Testis (tissue), 3 donors: Measurements from ENCODE around the gene CFAP107. TPM values are rescaled to one million over a fixed set of nuclear protein-coding genes. Genes with fewer than 3 reads are reported as not detected.

Source experiments
- DNase-seq: peaks from one replicate; pipeline ENCODE4 v3.0.0-alpha.2; 2019
- H3K27ac ChIP-seq, 2 donors: fragments of 200-600 bp; sonication (generic); one replicate each; pipeline ENCODE4 v1.5.1; 2019
- H3K27me3 ChIP-seq: fragments of 200-600 bp; sonication (generic); one replicate; pipeline ENCODE4 v1.5.1; 2019
- H3K36me3 ChIP-seq: fragments of 200-600 bp; sonication (generic); one replicate; pipeline ENCODE4 v1.5.1; 2017; ENCODE audit warnings: low read depth; ENCODE audit errors: missing control alignments
- H3K4me1 ChIP-seq: fragments of 200-600 bp; sonication (generic); one replicate; pipeline ENCODE4 v1.5.1; 2019
- H3K4me3 ChIP-seq, 2 donors: fragments of 200-600 bp; sonication (generic); one replicate each; pipeline ENCODE4 v1.5.1; 2017 to 2019
- H3K9me3 ChIP-seq: fragments of 200-600 bp; sonication (generic); one replicate; pipeline ENCODE4 v1.5.1; 2017
- POLR2A ChIP-seq: fragments of 450-650 bp; IDR thresholded peaks from one replicate; pipeline ENCODE4 v1.6.1; 2017; ENCODE audit warnings: antibody characterized with exemption, mild to moderate bottlenecking, moderate library complexity
- WGBS, 2 donors: methylation state at CpG; one replicate each; pipeline ENCODE4 v1.1.5; 2018; 5-methylcytosine and 5-hydroxymethylcytosine counted together
- intact Hi-C: fragments of 100-400 bp; cut with DNase I; formaldehyde crosslinking; loops from one replicate; pipeline ENCODE4 v1.15.1; 2023; ENCODE audit warnings: low total_unique reads
- polyA plus RNA-seq: library from polyadenylated mRNA; stranded (reverse); fragments of 350-450 nt; fragmentation: Illumina TruSeq; extraction: RNeasy Lipid Tissue Mini Kit (QIAGEN cat#74804); gene quantifications from one replicate; pipeline ENCODE4 v1.2.3, GENCODE V29; 2014; ENCODE audit warnings: low read depth, low replicate concordance; ENCODE audit not compliant: insufficient read depth
- total RNA-seq, 2 donors: library from RNA; depleted of rRNA; stranded (reverse); fragments of >200 nt; gene quantifications; one replicate each; pipeline ENCODE4 v1.2.3, GENCODE V29; 2016
- TF ChIP-seq, protein P1 (sequence below), 3 experiments: fragments of 450-650 bp in 2 of 3; fragments of 200-600 bp in 1 of 3; sonication (generic) in 1 of 3; IDR thresholded peaks; one replicate each; pipeline ENCODE4 v1.5.1; 2016 to 2019; ENCODE audit warnings: antibody characterized with exemption in 3 of 3, mild to moderate bottlenecking in 2 of 3, moderate library complexity in 1 of 3

CFAP107 gene
- total and polyA plus RNA-seq, 3 donors from 2014 or later: 8.1 to 87.9 (median 13.4) TPM

DNA sequence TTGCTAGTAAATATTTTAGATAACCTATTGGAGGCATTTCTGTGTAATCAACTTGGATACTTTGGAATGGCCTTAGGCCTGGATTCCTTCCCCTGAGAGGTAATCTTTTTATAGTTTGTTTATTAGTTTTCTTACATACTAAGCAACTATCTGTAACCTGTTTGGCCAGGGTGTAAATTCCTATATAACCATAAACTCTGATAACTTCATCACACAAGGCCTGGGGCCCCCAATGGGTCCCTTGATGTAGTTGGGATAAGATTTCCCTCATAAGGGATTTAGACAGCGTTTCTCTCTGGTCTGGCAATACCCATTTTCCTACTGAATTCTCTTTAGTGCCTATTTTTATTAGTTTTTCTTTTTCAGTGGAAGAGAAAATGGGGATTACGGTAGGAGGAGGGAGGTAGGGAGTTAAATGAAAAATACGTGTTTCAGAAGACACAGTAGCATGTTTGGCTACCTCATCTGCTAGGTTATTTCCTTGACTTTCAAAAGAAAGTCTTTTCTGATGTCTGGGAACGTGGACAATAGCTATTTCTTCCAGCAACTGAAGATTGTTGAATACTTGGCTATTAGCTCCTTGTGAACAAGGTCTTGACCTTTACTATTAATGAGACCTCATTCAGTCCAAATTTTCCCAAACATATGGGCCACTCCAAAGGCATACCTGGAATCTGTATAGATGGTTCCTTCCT is 37.5 kb upstream of the CFAP107 start:
- Histone ChIP-seq H3K9me3 (no peaks in the 10 kb centered on the region), H3K36me3 (no peaks in the 10 kb centered on the region), H3K4me1 (no peaks in the 10 kb centered on the region), H3K27me3 (no peaks in the 10 kb centered on the region), H3K4me3 (no peak overlapping the region), H3K27ac (no peak overlapping the region)
- WGBS, 2 donors: 74 to 79% methylated on average over 4 of the region's 4 CpGs
- TF ChIP-seq, protein P1, sequence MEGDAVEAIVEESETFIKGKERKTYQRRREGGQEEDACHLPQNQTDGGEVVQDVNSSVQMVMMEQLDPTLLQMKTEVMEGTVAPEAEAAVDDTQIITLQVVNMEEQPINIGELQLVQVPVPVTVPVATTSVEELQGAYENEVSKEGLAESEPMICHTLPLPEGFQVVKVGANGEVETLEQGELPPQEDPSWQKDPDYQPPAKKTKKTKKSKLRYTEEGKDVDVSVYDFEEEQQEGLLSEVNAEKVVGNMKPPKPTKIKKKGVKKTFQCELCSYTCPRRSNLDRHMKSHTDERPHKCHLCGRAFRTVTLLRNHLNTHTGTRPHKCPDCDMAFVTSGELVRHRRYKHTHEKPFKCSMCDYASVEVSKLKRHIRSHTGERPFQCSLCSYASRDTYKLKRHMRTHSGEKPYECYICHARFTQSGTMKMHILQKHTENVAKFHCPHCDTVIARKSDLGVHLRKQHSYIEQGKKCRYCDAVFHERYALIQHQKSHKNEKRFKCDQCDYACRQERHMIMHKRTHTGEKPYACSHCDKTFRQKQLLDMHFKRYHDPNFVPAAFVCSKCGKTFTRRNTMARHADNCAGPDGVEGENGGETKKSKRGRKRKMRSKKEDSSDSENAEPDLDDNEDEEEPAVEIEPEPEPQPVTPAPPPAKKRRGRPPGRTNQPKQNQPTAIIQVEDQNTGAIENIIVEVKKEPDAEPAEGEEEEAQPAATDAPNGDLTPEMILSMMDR (IDR thresholded peaks at IDR 0.05): no peak
- no peak for TF ChIP-seq POLR2A
- intact Hi-C loops: no loop called here
- no peak for DNase-seq

DNA sequence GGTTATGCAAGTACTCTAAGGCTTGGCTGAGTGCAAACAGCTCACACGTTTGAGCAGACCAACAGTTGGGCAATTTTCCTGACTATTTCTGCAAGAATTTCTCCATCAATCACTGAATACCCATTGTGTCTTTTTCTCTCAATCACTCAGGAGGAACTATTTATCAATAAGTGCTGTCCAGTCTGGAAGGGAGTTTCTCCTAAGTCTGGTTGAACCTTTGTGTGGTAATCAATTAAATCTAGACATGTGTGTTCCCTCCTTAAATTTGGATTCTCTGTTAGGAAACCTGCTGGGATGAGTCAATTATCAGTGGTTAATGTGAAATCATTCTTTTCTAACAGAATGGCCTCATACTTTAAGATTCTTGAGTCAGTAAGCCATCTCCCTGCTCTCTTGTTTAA is 36.9 kb upstream of the CFAP107 start:
- no peak for TF ChIP-seq POLR2A
- TF ChIP-seq, protein P1 (IDR thresholded peaks at IDR 0.05): no peak
- no peaks in the 10 kb centered on the region for H3K9me3 ChIP-seq
- DNase-seq: no peak
- intact Hi-C loops: no loop called here
- no peaks in the 10 kb centered on the region for H3K4me1 ChIP-seq
- 56 to 61% methylated on average over 1 of the region's 1 CpG for WGBS, 2 donors
- no peaks in the 10 kb centered on the region for H3K36me3 ChIP-seq
- H3K27ac ChIP-seq: no peak overlapping the region
- no peak overlapping the region for H3K4me3 ChIP-seq
- H3K27me3 ChIP-seq: no peaks in the 10 kb centered on the region

DNA sequence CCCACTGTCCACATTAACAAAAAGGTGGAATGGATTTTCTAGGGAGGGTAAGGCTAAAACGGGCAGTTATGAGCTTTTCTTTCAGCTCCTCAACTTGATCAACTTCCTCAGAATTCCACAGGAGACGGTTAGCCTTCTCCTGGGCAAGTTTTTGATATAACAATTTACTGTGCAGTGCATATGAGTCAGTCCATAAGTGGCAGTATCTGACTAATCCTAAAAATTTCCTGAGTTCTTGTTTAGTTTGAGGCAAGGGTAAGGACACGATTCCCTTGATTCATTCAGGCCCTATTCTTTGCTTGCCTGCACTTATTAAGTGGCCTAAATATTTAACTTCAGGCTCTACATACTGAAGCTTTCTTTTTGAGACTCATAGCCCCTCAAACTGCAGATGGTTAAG is 36.3 kb upstream of the CFAP107 start:
- no peaks in the 10 kb centered on the region for H3K27me3 ChIP-seq
- H3K4me1 ChIP-seq: no peaks in the 10 kb centered on the region
- no peak for TF ChIP-seq POLR2A
- TF ChIP-seq, protein P1 (IDR thresholded peaks at IDR 0.05): no peak
- no peak overlapping the region for H3K27ac ChIP-seq
- no peaks in the 10 kb centered on the region for H3K36me3 ChIP-seq
- no peaks in the 10 kb centered on the region for H3K9me3 ChIP-seq
- H3K4me3 ChIP-seq: no peak overlapping the region
- WGBS, 2 donors: 78 to 81% methylated on average over 3 of the region's 3 CpGs
- no peak for DNase-seq
- intact Hi-C loops: no loop called here

DNA sequence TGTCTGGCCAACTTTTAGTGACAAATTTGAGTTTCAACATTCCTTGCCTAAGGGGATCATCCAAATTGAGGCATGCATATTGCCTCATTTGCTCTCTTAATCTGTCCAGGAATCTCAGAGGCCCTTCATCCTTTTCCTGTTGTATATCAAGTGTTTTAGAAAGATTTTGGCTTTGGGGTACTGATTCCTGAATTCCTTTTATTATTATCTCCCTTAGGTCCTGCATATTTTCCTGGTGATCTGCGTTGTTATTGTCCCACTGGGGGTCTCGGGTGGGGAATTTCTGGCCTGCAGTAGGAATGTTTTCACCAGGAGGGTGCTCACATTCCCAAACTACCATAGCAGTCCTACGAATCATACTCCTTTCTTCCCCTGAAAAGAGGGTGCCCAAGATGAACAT is 34.5 kb upstream of the CFAP107 start:
- intact Hi-C loops: no loop called here
- H3K4me1 ChIP-seq: no peaks in the 10 kb centered on the region
- H3K27ac ChIP-seq: no peak overlapping the region
- 66 to 83% methylated on average over 3 of the region's 3 CpGs for WGBS, 2 donors
- H3K9me3 ChIP-seq: no peaks in the 10 kb centered on the region
- H3K36me3 ChIP-seq: no peaks in the 10 kb centered on the region
- H3K27me3 ChIP-seq: no peaks in the 10 kb centered on the region
- DNase-seq: no peak
- no peak for TF ChIP-seq POLR2A
- TF ChIP-seq, protein P1 (IDR thresholded peaks at IDR 0.05): no peak
- H3K4me3 ChIP-seq: no peak overlapping the region

DNA sequence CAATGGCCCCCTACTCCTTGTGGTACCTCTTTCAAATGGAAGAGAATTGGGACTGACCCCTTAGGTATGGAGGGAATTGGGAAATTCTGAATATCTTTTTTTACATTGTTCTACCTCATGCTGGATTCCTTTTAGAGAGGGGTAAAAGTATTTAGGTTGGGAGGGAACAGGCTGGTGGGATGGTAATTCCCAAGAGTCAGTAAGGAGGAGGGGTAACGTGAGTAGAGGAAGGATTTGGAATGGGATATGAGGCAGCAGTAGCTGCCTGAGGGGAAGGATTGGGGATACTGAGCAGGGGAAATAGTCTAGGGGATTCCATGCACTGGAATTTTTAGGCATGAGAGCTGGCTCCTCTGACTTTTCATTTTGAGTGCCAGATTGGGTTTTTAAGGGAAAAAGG is 33.9 kb upstream of the CFAP107 start:
- no peaks in the 10 kb centered on the region for H3K36me3 ChIP-seq
- no peak overlapping the region for H3K27ac ChIP-seq
- H3K9me3 ChIP-seq: no peaks in the 10 kb centered on the region
- DNase-seq: no peak
- H3K4me3 ChIP-seq: no peak overlapping the region
- intact Hi-C loops: no loop called here
- H3K4me1 ChIP-seq: no peaks in the 10 kb centered on the region
- TF ChIP-seq, protein P1 (IDR thresholded peaks at IDR 0.05): no peak
- TF ChIP-seq POLR2A: no peak
- 63 to 71% methylated on average over 1 of the region's 1 CpG for WGBS, 2 donors
- H3K27me3 ChIP-seq: no peaks in the 10 kb centered on the region
